ENCODE measurements around the gene ZNF630. TPM values are rescaled to one million over a fixed set of nuclear protein-coding genes. Genes with fewer than 3 reads are reported as not detected.

The ZNF630 gene
- total RNA-seq, 1 donor from 2014 or later = 1.7 TPM

GRCh38 chrX:48090123-48090522 lies 18.7 kb upstream of the ZNF630 start:
- TF ChIP-seq, protein P1, sequence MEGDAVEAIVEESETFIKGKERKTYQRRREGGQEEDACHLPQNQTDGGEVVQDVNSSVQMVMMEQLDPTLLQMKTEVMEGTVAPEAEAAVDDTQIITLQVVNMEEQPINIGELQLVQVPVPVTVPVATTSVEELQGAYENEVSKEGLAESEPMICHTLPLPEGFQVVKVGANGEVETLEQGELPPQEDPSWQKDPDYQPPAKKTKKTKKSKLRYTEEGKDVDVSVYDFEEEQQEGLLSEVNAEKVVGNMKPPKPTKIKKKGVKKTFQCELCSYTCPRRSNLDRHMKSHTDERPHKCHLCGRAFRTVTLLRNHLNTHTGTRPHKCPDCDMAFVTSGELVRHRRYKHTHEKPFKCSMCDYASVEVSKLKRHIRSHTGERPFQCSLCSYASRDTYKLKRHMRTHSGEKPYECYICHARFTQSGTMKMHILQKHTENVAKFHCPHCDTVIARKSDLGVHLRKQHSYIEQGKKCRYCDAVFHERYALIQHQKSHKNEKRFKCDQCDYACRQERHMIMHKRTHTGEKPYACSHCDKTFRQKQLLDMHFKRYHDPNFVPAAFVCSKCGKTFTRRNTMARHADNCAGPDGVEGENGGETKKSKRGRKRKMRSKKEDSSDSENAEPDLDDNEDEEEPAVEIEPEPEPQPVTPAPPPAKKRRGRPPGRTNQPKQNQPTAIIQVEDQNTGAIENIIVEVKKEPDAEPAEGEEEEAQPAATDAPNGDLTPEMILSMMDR (IDR thresholded peaks at IDR 0.05; ENCODE audit: unreplicated experiment) = no peak
- no peaks in the 10 kb centered on the region for H3K36me3 Mint-ChIP-seq (ENCODE audit: low read depth, unreplicated experiment)
- DNase-seq (ENCODE audit: low spot score) = no peak
- no peaks in the 10 kb centered on the region for H3K9me3 Mint-ChIP-seq (ENCODE audit: unreplicated experiment)
- no peaks in the 10 kb centered on the region for H3K27me3 Mint-ChIP-seq (ENCODE audit: unreplicated experiment)
- H3K27ac Mint-ChIP-seq (ENCODE audit: unreplicated experiment) = no peak overlapping the region
- H3K4me3 Mint-ChIP-seq (ENCODE audit: unreplicated experiment) = no peak overlapping the region
- H3K4me1 Mint-ChIP-seq (ENCODE audit: unreplicated experiment) = peaks cover 3% of the 10 kb centered on the region

- Mint-ChIP-seq H3K4me1 (ENCODE audit: unreplicated experiment) (peaks cover 3% of the 10 kb centered on the region), H3K9me3 (ENCODE audit: unreplicated experiment) (no peaks in the 10 kb centered on the region), H3K4me3 (ENCODE audit: unreplicated experiment) (no peak overlapping the region), H3K27me3 (ENCODE audit: unreplicated experiment) (peaks cover 3% of the 10 kb centered on the region), H3K36me3 (ENCODE audit: low read depth, unreplicated experiment) (no peaks in the 10 kb centered on the region), H3K27ac (ENCODE audit: unreplicated experiment) (no peak overlapping the region)
- TF ChIP-seq, protein P1 (IDR thresholded peaks at IDR 0.05; ENCODE audit: unreplicated experiment) = no peak
- no peak for DNase-seq (ENCODE audit: low spot score)
Observed at GRCh38 chrX:48086082-48086481, 14.6 kb upstream of the ZNF630 start.

DNA sequence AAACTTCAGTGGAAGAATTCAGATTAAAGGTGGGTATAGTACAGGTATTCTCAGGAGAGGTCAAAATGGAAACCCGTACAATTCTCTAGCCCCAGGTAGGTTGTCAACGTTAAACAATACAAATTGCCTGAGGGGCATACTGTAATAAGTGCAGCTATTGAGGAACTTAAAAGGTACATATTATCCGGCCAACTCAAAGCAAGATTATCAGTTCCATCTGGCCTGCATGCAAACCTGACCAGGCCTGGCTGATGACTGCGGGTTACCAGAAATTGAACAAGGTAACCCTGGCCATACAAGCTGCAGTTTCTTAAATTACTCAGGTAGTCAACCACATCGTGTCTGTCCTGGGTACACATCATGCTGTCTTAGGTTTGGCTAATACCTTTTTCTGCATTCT lies 12.3 kb upstream of the ZNF630 start:
- H3K4me3 Mint-ChIP-seq (ENCODE audit: unreplicated experiment) = no peak overlapping the region
- no peaks in the 10 kb centered on the region for H3K36me3 Mint-ChIP-seq (ENCODE audit: low read depth, unreplicated experiment)
- H3K27me3 Mint-ChIP-seq (ENCODE audit: unreplicated experiment) = peaks cover 3% of the 10 kb centered on the region
- H3K4me1 Mint-ChIP-seq (ENCODE audit: unreplicated experiment) = peaks cover 3% of the 10 kb centered on the region
- TF ChIP-seq, protein P1 (IDR thresholded peaks at IDR 0.05; ENCODE audit: unreplicated experiment) = no peak
- H3K27ac Mint-ChIP-seq (ENCODE audit: unreplicated experiment) = no peak overlapping the region
- no peaks in the 10 kb centered on the region for H3K9me3 Mint-ChIP-seq (ENCODE audit: unreplicated experiment)
- DNase-seq (ENCODE audit: low spot score) = no peak

DNA sequence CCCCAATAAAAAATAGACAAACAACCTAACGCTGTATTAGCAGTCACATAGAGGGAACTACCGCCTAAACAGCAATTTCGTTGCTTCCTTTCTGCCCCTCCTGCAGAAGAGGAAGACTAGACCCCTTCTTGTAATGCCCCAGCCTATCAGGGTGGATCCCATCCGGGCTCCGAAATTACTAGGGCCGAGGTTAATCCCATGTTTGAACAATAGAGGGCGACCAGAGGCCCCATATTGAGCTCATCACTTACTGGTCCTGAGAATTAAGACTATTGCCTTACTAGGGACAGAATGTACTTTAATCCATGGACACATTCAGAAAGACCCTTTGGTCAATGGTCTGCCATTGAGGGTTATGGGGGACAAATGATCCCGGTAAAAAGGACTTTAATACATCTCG lies 11.8 kb upstream of the ZNF630 start:
- peaks cover 3% of the 10 kb centered on the region for H3K4me1 Mint-ChIP-seq (ENCODE audit: unreplicated experiment)
- no peaks in the 10 kb centered on the region for H3K36me3 Mint-ChIP-seq (ENCODE audit: low read depth, unreplicated experiment)
- peak; percentile 41 for DNase-seq (ENCODE audit: low spot score)
- H3K27me3 Mint-ChIP-seq (ENCODE audit: unreplicated experiment) = peaks cover 3% of the 10 kb centered on the region
- no peaks in the 10 kb centered on the region for H3K9me3 Mint-ChIP-seq (ENCODE audit: unreplicated experiment)
- TF ChIP-seq, protein P1 (IDR thresholded peaks at IDR 0.05; ENCODE audit: unreplicated experiment) = no peak
- no peak overlapping the region for H3K27ac Mint-ChIP-seq (ENCODE audit: unreplicated experiment)
- no peak overlapping the region for H3K4me3 Mint-ChIP-seq (ENCODE audit: unreplicated experiment)

- no peak overlapping the region for H3K27ac Mint-ChIP-seq (ENCODE audit: unreplicated experiment)
- no peak for DNase-seq (ENCODE audit: low spot score)
- H3K9me3 Mint-ChIP-seq (ENCODE audit: unreplicated experiment) = no peaks in the 10 kb centered on the region
- H3K27me3 Mint-ChIP-seq (ENCODE audit: unreplicated experiment) = no peaks in the 10 kb centered on the region
- no peaks in the 10 kb centered on the region for H3K36me3 Mint-ChIP-seq (ENCODE audit: low read depth, unreplicated experiment)
- TF ChIP-seq, protein P1 (IDR thresholded peaks at IDR 0.05; ENCODE audit: unreplicated experiment) = no peak
- no peak overlapping the region for H3K4me3 Mint-ChIP-seq (ENCODE audit: unreplicated experiment)
- no peaks in the 10 kb centered on the region for H3K4me1 Mint-ChIP-seq (ENCODE audit: unreplicated experiment)
Observed at GRCh38 chrX:48076343-48076742, 4.9 kb upstream of the ZNF630 start.
